ENCODE data around the gene CIPC. TPM values are rescaled to one million over a fixed set of nuclear protein-coding genes. Genes with fewer than 3 reads are reported as not detected.

CIPC gene
- total RNA-seq, 1 donor from 2014 or later = 9.7 TPM

DNA sequence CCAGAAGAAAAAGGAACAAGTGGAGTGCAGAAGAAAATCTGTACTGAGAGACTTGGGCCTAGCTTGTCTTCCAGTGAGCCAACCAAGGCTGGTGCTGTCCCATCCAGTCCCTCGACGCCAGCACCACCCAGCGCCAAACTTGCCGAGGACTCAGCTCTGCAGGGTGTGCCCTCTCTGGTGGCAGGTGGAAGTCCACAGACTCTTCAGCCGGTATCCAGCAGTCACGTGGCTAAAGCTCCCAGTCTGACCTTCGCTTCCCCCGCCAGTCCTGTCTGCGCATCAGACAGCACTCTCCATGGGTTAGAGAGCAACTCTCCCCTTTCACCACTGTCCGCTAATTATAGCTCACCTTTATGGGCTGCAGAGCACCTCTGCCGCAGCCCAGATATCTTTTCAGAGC, 15.6 kb downstream of the CIPC start:
- H3K36me3 ChIP-seq (ENCODE audit: control insufficient read depth, insufficient read depth, low read length) = peaks cover 13% of the 10 kb centered on the region
- no peak for FAIRE-seq
- DNase-seq (ENCODE audit: low read depth) = no peak
- no peaks in the 10 kb centered on the region for H3K27me3 ChIP-seq (ENCODE audit: control insufficient read depth, insufficient read depth, low read length)
- no peak overlapping the region for H3K4me3 ChIP-seq (ENCODE audit: low read depth, low read length)
- TF ChIP-seq, protein P1, sequence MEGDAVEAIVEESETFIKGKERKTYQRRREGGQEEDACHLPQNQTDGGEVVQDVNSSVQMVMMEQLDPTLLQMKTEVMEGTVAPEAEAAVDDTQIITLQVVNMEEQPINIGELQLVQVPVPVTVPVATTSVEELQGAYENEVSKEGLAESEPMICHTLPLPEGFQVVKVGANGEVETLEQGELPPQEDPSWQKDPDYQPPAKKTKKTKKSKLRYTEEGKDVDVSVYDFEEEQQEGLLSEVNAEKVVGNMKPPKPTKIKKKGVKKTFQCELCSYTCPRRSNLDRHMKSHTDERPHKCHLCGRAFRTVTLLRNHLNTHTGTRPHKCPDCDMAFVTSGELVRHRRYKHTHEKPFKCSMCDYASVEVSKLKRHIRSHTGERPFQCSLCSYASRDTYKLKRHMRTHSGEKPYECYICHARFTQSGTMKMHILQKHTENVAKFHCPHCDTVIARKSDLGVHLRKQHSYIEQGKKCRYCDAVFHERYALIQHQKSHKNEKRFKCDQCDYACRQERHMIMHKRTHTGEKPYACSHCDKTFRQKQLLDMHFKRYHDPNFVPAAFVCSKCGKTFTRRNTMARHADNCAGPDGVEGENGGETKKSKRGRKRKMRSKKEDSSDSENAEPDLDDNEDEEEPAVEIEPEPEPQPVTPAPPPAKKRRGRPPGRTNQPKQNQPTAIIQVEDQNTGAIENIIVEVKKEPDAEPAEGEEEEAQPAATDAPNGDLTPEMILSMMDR (IDR thresholded peaks at IDR 0.05; ENCODE audit: insufficient read depth, low read length, severe bottlenecking) = no peak

DNA sequence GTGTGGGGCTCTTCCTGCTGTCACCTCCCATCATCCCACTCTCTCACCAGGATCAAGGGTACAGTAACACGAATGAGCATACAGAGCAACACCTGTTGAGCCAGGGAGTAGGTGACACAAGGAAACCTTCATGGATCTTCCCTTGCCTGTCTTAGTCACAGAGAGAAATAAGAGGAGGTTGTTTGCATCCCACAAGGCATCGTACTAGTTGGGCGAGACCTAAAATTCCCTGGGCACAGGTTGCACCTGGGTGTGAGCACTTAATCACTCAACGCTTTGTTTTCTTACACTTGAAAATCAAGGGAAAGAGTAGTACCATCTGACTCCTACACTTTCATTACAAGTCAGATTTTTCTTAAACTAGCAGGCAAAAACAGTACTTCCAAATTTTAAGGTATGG, 16.6 kb downstream of the CIPC start:
- Histone ChIP-seq H3K36me3 (ENCODE audit: control insufficient read depth, insufficient read depth, low read length) (peaks cover 13% of the 10 kb centered on the region), H3K27me3 (ENCODE audit: control insufficient read depth, insufficient read depth, low read length) (no peaks in the 10 kb centered on the region), H3K4me3 (ENCODE audit: low read depth, low read length) (no peak overlapping the region)
- no peak for FAIRE-seq
- DNase-seq (ENCODE audit: low read depth) = no peak
- TF ChIP-seq, protein P1 (IDR thresholded peaks at IDR 0.05; ENCODE audit: insufficient read depth, low read length, severe bottlenecking) = no peak

DNA sequence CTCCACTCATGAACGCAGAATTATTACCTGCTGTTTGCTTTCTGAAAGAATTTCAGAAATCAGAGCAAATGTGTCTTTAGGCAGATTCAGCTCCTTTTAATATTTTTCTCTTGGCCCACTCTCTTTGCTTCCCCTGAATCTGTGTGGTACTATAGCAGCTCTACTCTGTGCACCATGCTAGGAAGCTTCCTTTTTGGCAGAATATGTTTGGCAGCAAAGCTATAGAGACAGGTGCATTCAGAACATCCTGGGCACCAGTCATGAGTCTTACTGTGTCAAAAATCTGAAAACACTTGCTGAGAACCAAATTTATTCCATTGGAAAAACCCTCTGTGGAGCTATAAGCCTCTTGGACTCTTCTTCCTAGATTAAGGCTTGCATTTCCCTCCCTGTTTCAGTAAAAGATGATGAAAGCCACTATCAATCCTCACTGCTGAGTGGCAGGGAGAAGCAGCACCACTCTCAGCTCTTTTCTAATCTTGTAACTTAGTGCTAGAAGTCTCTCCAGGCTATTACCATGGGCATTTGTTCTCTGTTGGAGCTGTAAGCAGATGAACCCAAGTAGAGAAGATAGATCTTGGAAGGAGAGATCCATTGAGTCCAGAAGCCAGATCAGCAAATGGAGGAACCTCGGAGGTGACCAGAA, 18.2 kb downstream of the CIPC start:
- no peak for FAIRE-seq
- H3K27me3 ChIP-seq (ENCODE audit: control insufficient read depth, insufficient read depth, low read length) = no peaks in the 10 kb centered on the region
- H3K36me3 ChIP-seq (ENCODE audit: control insufficient read depth, insufficient read depth, low read length) = peaks cover 13% of the 10 kb centered on the region
- DNase-seq (ENCODE audit: low read depth) = no peak
- H3K4me3 ChIP-seq (ENCODE audit: low read depth, low read length) = no peak overlapping the region
- TF ChIP-seq, protein P1 (IDR thresholded peaks at IDR 0.05; ENCODE audit: insufficient read depth, low read length, severe bottlenecking) = no peak

GRCh38 chr14:77119851-77120250, 21.8 kb downstream of the CIPC start:
- no peaks in the 10 kb centered on the region for H3K36me3 ChIP-seq (ENCODE audit: control insufficient read depth, insufficient read depth, low read length)
- DNase-seq (ENCODE audit: low read depth) = no peak
- FAIRE-seq = peak; percentile 40
- H3K27me3 ChIP-seq (ENCODE audit: control insufficient read depth, insufficient read depth, low read length) = no peaks in the 10 kb centered on the region
- TF ChIP-seq, protein P1 (IDR thresholded peaks at IDR 0.05; ENCODE audit: insufficient read depth, low read length, severe bottlenecking) = no peak
- H3K4me3 ChIP-seq (ENCODE audit: low read depth, low read length) = no peak overlapping the region

- FAIRE-seq = peak; percentile 81
- no peaks in the 10 kb centered on the region for H3K36me3 ChIP-seq (ENCODE audit: control insufficient read depth, insufficient read depth, low read length)
- H3K4me3 ChIP-seq (ENCODE audit: low read depth, low read length) = no peak overlapping the region
- TF ChIP-seq, protein P1 (IDR thresholded peaks at IDR 0.05; ENCODE audit: insufficient read depth, low read length, severe bottlenecking) = no peak
- H3K27me3 ChIP-seq (ENCODE audit: control insufficient read depth, insufficient read depth, low read length) = peaks cover 9% of the 10 kb centered on the region
- DNase-seq (ENCODE audit: low read depth) = no peak
Observed at GRCh38 chr14:77120771-77121743, 23.0 kb downstream of the CIPC start.

Measured in bronchial epithelial cell (primary cell).